Choroid plexus epithelial cell (primary cell): ENCODE measurements around the gene ARHGAP8.
A peak's percentile ranks its signal among the peaks of the same experiment; 100 is the strongest.
"Not testable (repeated sequence)": the region's sequence is repeated elsewhere in the genome, so short reads cannot be mapped to it uniquely, and the experiment has no call there.

ENCODE experiments used
- DNase-seq: peaks from one replicate; pipeline ENCODE4 v3.0.0-alpha.2; 2010; ENCODE audit warnings: low read depth
- H3K4me3 ChIP-seq: 2 replicates; pipeline ENCODE4 v1.5.1; 2011; ENCODE audit warnings: low read depth, mild to moderate bottlenecking, control low read depth, low read length, moderate library complexity
- CTCF ChIP-seq: conservative IDR thresholded peaks from 2 replicates; pipeline ENCODE4 v1.5.1; 2011; ENCODE audit warnings: low read depth, mild to moderate bottlenecking, control low read depth, inconsistent platforms, low read length, moderate library complexity

The ARHGAP8 gene

GRCh38 chr22:44739024-44739423, 13.4 kb upstream of the ARHGAP8 start:
- H3K4me3 ChIP-seq = no peak overlapping the region
- TF ChIP-seq CTCF = no peak
- DNase-seq = no peak

GRCh38 chr22:44739666-44740065, 12.7 kb upstream of the ARHGAP8 start:
- H3K4me3 ChIP-seq = not testable (repeated sequence)
- DNase-seq = peak; percentile 45

- no peak overlapping the region for H3K4me3 ChIP-seq
- no peak for DNase-seq
- TF ChIP-seq CTCF = no peak
These were observed 12.1 kb upstream of the ARHGAP8 start for GRCh38 chr22:44740307-44740706.

GRCh38 chr22:44741929-44742328, 10.4 kb upstream of the ARHGAP8 start:
- no peak for DNase-seq
- no peak overlapping the region for H3K4me3 ChIP-seq
- TF ChIP-seq CTCF = no peak

- no peak for TF ChIP-seq CTCF
- H3K4me3 ChIP-seq = no peak overlapping the region
- no peak for DNase-seq
These were observed 9.1 kb upstream of the ARHGAP8 start for GRCh38 chr22:44743247-44743646.

GRCh38 chr22:44743804-44744211, 8.6 kb upstream of the ARHGAP8 start:
- no peak overlapping the region for H3K4me3 ChIP-seq
- peak; percentile 41 for DNase-seq
- TF ChIP-seq CTCF = no peak

- TF ChIP-seq CTCF = no peak
- no peak overlapping the region for H3K4me3 ChIP-seq
These were observed 6.3 kb upstream of the ARHGAP8 start for GRCh38 chr22:44745853-44746789.

GRCh38 chr22:44747784-44748127, 4.6 kb upstream of the ARHGAP8 start:
- not testable (repeated sequence) for DNase-seq, H3K4me3 ChIP-seq

More at GRCh38 chr22:44745853-44746789, 6.3 kb upstream of the ARHGAP8 start:
- DNase-seq = no peak
